GM19193 (cell line): ENCODE measurements around the gene RBM33.

Experiments used
- POLR2A ChIP-seq: IDR thresholded peaks from 4 replicates; pipeline ENCODE4 v1.6.1; 2011; ENCODE audit not compliant: insufficient read depth, insufficient read length; ENCODE audit errors: extremely low read depth

Gene RBM33

DNA sequence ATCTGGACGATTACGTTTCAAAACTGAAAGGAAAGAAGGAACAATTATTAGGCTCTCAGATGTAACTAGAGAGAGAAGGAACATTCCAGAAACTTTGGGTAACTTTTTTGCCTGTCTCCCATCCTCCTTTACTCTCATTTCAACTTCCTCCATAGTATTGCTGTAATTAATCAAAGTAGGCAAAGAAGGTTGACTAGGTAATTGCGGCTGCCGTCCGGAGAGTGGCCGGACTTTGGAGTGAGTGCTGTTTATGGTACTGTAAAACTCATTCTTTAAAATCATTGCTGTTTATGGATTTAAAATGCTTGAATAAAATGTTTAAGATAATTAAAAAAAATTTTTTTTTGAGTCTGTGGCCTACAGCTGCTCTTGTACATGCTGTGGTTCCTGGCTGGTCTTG lies 56.4 kb downstream of the RBM33 start:
- TF ChIP-seq POLR2A = no peak

DNA sequence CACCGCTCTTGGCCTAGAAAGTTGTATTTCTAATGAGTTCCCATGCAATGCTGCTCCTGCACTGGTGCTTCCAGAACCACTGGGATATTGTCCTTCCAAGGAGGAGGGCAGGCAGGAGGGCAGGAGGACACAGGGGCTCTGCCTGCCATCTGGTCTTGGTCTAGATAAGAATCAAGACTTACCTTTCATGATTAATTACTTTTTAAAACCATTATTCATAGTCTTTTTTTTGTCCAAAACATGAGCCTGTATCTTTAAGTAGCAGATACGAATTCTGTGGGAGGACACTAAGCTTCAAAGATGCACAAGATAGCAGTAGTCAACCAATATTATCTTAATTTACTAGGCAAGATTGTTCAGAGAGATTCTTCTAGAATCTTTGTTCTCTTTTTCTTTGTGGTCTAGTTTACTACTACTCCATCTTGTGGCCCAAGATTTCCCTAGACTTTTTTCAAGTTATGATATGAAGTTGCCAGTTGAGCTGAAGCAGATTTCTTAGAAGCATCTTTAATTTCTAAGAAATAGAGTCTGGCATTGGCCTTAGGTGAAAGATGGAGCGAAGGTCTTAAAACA lies 57.6 kb downstream of the RBM33 start:
- TF ChIP-seq POLR2A = no peak

DNA sequence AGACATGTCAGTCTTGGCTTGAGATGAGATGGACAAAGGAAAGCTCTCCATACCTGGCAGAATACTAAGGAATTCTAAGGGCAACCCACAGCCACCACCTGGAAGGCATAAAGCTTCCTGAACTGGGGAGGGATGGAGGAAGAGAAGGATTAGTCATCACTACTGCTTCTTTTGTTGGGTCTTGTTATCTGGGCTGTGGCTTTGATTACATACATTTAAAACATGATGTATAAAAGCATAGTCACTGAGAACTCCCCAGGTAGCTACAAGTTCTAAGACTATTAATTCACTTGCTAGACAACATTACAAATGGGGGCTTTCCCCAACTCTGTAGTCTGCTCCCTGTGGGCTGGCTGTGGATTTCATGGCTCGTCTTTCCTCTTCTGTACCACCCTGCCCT lies 58.2 kb downstream of the RBM33 start:
- TF ChIP-seq POLR2A = no peak

DNA sequence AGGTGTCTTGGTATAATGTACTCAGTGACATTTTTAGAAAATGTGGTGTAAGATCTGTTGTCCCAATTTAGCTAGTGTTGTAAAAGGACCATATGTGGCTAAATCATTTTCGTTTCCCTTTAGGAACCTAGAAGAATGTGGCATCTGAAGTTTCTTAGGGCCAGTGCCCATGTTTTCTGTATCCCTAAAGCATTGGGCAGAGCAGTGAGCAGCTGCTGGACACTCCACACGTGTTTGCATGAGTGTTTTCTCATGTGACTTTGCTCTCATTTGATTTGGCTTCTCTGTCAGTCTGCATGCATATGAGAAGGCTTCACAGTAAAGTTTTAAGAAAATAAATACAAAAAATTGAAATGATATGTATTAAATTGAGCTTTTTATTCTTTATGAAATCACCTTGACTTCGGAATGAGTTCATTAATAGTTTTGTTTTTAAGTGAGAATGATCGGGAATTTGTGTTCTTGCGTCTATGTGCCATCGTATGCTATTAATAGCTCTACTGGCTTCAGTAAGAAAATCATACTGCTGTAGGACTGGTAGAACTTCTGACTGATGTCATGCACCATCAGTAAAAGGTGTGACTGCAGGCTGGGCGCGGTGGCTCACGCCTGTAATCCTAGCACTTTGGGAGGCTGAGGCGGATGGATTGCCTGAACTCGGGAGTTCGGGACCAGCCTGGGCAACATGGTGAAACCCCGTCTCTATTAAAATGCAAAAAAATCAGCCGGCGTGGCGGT lies 61.3 kb downstream of the RBM33 start:
- TF ChIP-seq POLR2A = no peak

DNA sequence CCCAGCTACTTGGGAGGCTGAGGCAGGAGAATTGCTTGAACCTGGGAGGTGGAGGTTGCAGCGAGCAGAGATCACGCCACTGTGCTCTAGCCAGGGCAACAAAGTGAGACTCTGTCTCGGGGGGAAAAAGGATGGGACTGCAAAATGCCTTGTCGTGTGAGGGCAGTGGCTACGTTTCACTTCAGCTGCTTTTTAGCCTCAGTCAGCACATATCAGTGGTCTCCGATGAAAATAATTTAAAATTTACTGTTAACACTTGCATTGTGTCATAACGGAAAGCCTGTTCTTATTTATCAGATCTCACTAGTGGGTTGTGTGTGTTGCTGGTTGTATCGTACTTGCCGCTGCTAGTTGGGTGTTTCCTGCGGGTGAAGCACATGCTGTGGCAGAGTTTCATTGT lies 61.9 kb downstream of the RBM33 start:
- TF ChIP-seq POLR2A = no peak

DNA sequence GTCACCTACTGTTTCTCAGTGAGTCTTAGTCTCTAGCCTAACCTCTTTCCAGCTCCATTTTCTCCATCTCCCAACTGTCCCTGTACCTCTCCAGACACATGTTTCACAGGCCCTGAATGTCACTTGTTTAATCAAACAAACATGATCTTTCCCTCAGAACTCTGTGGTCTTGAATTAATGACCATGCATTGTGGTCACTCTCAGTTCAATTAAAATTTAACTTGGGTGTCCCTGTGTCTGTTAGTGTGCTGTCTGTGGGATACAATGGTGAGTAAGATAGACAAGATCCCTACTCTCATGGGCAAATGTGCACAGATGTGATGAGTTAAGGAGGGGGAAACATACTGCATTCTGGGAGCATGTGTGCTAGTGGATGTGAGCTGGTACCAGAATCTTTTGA lies 65.0 kb downstream of the RBM33 start:
- no peak for TF ChIP-seq POLR2A

DNA sequence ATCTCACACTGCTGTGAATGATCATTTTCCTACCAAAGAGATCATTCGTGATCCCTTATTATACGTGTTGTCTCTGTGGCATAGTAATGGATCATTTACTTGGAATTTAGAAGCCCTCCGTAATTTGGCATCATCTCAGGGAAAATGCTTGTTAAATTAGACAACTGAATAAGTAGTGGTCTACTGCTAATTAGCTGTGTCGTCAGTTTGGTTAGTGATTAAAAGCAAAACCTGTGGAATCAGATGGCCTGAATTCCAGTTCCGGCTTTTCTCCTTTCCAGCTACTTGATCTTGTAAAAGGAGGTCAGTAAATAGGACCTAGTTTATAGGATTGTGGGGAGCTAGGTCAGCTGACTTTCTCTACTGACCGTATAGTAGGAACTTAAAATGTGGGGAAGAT lies 65.6 kb downstream of the RBM33 start:
- no peak for TF ChIP-seq POLR2A

DNA sequence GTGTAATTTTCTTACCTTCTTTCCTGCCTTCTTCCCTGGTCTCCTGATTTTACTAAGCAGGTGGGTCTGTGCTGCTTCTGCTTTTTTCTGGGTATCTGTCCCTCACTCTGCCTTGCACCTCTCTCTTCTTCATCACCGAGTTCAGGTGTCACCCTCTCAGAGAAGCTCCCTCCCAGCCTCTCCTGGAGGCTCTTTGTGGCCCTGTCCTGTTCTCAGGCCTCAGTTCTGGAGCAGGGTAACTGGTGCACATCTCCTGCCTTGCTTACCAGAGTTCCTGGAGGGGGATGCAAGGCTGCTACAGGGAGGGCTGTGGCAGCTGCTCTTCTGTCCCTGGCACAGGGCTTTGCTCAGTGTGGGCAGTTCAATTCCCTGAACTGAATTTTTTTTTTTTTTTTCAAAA lies 66.1 kb downstream of the RBM33 start:
- no peak for TF ChIP-seq POLR2A

DNA sequence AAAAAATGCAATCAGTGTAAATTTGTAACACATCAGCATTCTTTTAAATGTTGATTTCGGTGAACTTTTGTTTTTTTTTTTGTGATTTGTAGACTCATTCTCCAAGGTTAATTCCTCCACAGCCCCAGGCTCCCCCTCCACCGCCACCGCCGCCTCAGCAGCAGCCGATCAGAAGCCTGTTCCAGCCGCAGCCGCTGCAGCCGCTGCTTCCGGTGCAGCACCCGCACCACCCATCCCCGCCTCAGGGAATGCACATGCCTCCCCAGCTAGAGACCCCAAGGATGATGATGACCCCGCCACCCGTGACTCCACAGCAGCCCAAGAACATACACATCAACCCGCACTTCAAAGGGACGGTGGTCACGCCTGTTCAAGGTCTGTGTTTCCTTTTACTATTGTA lies 66.6 kb downstream of the RBM33 start:
- TF ChIP-seq POLR2A = no peak

DNA sequence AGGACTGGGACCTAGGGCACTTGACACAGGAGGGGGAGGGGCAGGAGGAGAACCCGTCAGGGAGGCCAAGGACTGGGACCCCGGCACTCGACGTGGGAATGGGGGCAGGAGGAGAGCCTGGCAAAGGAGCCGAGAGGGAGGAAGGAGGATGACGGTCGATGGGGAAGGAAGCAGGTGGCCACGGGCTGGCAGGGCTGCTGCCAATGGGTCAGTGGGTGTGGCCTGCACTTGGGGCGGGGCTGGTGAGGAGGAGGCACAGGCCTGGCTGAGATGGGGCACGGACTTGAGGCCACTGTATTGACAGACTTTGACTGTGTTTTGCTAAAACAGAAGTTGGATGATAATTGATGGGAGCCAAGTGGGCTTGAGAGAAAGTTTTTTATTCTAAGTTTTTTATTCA lies 68.9 kb downstream of the RBM33 start:
- no peak for TF ChIP-seq POLR2A

DNA sequence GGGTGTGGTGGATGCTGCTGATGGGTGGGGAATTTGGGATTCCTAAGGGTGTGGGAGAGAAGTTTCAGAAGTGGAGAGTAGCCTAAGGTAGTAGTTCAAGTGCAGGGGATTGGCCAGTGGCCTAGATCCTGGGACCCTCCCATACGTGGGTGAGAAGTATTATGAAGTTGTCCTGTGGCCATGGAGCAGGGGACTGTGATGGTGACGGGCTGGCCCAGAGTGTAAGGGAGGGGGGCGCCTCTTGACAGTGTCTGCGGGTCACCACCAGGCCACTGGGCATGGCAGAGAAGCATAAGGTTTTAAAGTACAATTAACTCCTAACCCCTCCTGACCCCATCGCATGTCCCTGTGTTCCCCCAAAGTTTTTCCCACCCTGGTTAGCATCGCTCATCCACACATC lies 70.2 kb downstream of the RBM33 start:
- TF ChIP-seq POLR2A = no peak

DNA sequence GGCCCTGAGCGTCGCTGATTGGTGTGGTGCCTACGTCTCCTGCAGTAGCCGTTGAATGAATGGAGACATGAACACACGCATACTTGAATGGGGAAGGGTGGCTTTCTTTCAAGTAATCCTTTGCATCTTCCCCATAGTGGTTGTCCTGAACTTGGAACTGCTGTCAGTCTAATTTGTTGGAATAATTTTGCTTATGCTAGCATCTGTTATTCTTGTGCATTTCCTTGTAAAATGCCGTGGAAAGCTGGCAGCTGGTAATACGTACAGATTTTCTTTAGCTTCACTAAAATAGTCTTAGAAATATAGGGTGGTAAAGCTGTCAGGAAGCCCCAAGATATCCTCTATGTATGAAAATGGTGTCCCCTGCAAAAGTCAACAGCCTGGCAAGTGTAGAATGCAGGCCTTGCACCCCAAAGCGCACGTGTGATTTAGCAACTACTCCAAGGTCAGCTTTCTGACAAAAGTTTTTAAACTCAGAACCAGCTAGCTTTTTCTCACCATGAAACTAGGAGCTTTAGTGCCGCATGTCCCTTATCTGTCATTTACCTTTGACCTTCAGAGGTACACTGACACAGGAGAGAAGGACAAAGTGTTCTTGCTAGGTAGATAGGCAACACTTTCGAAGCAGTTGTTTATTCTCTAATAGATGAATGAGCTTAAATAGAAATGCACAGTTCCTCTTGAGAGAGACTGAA lies 70.8 kb downstream of the RBM33 start:
- TF ChIP-seq POLR2A = no peak

DNA sequence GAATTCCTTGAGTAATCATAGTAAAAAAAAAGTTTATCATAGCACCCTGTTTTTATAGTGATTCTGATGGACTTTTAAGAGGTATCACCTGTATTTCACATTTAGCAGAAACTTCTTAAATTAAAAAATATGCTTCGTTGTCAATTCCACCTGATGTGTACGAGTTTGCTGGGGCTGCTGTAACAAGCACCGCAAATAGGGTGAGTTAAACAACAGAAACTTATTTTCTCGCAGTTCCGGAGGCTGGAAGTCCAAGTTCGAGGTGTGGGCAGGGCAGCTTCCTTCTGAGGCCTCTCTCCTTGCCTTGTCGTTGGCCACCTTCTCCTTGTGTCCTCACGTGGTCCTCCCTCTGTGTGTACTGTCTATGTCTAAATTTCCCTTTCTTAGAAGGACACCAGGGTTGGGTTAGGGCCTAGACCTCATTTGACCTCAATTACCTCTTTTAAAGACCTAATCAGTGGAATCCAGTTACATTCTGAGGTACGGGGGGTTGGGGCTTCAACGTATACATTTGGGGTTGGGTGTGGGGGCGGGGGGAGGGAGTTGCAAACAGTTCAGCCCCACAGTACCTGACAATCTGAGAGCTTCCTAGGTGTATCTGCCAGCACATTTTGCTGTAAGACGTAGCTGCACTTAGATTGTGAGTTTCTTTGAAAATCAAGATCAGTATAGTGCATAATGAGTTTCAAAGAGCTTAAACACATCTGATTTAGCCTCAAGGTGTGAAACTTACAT lies 72.7 kb downstream of the RBM33 start:
- no peak for TF ChIP-seq POLR2A

DNA sequence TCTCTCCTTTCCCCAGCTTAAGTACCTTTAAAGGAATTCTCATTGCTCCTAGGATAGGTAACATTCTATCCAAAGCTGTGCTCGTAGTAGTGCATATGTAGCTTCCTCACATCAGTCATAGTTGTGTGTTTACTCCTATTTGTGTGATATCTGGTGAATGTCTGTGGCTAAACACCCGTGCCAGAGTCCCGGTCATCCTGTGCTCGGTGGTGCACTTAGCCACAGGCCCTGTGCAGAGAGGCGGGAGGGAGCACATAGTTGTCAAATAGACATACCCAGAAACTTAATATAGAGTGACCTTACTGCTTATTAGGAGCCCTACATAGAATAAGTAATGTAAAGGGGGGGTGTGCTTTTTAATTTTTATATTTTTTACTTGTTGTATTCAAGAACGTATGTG lies 76.6 kb downstream of the RBM33 start:
- TF ChIP-seq POLR2A = no peak

DNA sequence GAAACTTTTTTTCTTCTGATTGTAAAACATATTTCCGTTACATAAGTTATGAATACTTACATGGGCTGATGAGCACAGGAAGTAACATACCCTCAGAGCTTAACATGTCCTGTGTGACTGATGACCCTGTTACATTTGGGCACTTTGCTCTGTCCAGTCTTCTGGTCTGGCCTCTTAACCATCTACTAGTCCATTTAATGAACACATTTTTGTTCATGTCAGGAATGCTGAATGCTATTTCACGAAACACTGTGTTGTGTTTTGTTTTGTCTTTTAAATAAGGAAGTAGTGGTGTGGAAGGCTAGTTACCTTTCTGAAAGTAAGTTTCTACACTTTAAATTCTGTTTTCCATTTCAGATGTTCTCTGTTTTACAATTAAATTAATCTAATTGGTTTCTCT lies 77.7 kb downstream of the RBM33 start:
- no peak for TF ChIP-seq POLR2A
